GM19238 (cell line): Measurements from ENCODE around the gene THSD7B.

Experiments
- DNase-seq: peaks from one replicate; pipeline ENCODE4 v3.0.0; 2011; ENCODE audit warnings: low spot score; ENCODE audit not compliant: insufficient read length

Gene THSD7B

GRCh38 chr2:136801661-136802060, 36.3 kb downstream of the THSD7B start:
- DNase-seq: no peak

- DNase-seq: no peak
Observed at GRCh38 chr2:136809998-136810397, 44.7 kb downstream of the THSD7B start.

DNA sequence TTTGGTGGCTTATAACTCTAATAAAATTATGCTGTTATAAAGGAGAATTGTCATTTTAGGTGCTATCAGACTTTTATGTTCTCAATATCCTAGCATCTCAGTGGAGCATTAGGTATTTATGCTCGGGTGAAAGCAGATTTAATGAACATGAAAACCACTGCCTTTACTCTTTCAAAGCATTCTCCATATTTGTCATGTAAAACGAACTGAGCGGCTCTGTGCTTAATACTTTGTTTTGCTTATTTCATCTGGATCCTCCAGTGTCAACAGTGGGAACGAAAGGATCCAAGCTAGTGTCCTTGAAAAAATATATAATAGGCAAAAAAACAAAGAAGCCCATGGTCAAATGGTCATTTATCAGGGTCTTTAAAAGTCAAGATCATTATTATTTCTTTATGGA, 53.5 kb downstream of the THSD7B start:
- no peak for DNase-seq

DNA sequence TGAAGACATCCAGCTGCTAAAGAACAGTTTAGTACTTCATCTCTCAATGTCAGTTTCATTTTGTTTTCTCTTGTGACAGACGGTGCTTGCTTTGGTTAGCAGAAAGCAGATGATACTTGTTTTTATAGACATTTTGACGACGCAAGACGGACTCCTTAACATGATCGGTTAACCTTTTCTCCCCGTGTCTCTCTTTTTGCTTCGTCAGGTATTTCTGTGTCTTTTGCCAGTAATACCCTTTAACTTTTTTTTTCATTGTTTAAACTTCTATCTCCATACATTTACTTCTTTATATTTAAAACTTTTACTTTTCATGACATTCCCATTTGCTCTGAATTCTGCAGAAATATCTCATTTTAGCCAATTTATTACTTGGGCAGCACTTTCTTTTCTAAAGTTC, 57.9 kb downstream of the THSD7B start:
- DNase-seq: no peak

GRCh38 chr2:136828162-136828561, 62.8 kb downstream of the THSD7B start:
- DNase-seq: no peak

- no peak for DNase-seq
Observed at GRCh38 chr2:136828774-136829173, 63.4 kb downstream of the THSD7B start.

DNA sequence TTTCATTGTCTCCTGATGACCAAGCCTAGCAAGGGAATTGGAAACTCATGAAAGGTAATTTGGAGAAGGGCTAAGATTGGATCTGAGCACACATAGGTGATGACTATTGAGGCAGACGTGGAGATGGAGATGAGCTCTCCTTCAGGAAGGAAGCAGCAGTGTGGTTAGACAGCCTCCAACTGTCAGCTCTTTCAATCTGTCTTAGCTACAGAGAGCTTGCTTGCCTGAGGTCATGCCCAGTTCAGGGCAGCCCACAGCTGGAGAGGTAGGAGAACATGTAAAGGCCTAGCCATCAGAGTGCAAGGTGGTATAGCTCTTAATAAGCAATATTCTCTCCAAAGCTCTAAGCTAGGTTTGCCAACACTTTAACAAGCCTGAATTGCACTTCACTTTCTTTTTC, 79.2 kb downstream of the THSD7B start:
- no peak for DNase-seq

- no peak for DNase-seq
Observed at GRCh38 chr2:136858656-136859055, 93.3 kb downstream of the THSD7B start.

- no peak for DNase-seq
Observed at GRCh38 chr2:136860443-136860958, 95.2 kb downstream of the THSD7B start.

DNA sequence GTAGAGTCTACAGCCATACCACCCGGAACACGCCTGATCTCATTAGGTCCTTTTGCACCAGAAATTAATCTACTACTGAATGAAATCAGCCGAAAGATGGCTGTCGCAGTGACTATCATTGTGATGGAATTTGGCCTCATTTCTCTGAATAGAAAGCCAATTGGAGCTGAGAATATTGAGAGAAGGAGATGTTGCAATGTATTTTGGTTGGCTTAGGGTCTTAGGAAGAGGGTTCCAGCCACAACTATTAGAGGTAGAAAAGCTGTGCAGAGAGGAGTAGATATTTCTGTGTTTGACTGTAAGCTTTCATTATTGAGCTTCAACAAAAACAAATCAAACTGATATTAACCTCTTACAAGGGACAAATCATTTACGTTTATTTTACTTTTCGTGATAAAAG, 98.1 kb downstream of the THSD7B start:
- no peak for DNase-seq

GRCh38 chr2:136863874-136864273, 98.5 kb downstream of the THSD7B start:
- no peak for DNase-seq

DNA sequence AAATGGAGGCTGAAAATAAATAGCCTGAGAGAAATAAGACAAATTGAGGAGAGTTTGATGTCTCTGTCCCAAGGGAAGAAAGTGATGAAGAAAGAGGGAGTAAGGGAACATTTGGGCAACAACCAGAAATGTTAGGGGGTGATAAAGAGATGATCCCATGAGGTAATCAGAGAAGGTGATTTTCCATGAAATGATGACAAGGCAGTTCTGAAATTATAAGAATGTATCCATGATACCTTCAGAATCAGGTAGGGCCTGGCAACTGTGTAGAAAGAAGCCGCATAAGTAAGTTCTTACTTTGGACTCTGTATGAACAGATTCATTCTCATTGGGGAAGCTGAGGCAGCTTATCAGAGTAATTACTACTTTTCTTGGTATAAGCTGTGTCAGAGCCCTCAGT, 106.1 kb downstream of the THSD7B start:
- DNase-seq: no peak

DNA sequence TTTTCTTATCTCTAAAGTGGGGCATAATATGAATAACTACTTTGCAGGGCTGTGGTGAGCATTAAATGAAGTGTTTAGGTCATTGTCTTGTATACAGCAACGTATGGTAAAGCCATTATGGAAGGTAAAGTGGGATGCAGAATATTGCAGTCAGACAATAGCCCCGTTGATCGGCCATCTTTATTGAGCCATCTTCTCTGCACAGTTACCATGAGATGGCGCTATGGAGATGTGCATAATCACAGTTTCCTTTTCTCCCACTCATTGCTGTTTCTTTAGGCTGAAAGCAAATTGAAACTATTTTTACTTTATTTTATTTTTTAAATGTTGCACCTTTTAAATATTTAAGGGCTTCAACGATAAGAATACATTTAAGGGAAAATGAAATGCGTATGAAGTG, 108.9 kb downstream of the THSD7B start:
- no peak for DNase-seq

DNA sequence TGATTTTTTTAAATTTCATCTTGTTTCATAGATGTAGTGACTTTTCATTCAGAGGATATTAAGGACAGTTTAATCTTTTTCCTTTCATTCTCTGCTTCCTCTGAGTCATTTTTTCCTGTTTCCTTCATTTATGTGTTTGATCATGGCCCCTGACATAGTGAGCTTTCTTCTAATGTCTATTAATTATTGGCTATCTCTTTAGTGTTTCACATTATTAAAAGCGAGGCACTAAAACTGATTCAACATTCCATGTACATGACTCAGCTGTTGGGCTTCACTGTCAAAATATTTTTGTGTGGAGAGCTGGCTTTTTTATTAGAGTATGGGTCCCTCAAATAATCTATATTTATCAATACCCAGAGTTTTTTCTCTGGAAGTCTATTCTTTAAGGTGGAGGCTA, 125.8 kb downstream of the THSD7B start:
- DNase-seq: no peak

DNA sequence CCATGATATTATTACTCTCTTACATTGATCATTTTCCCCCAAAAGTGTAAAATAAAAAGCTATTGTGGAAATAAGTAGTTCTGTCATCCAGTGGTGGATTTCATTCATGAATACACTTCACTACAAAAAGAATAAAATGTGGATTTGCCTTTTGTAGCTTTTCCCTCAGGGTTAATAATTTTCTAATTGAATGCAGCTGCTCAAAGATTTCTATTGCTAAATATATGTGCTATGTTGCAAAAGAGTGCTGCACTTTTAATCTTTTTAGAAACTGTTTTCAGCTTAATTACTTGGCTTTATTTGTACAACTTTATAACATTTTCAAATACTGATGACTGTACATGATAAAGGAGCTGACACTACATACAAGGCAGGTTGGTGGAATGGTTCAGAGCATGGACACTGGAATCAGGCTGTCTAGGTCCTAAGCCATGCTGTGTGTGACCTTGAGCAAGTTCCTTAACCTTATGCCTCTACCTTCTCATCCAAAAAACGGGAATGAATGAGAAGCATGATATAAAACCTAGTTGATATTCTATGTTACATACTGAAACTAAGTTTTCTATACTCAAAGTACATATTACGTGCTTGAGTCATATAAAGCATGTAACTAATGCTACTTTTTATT, 128.8 kb downstream of the THSD7B start:
- no peak for DNase-seq

DNA sequence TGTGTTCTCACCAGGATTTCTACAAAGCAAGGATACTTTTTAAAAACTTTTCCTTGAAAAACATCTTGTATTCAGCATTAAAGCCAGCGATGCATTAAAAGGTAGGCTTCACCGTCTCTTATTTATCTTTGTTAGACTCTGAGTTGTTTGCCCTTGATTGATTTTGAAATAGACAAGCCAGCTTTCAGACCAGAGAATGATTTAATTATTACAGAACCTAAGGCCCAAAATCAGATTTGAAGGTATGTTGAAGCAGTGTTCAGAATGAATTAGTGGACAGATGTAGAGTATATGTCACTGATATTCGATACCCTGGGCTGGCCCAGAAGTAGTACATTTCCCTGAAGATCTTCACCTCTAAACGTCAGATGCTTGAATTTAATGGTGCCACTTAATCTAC, 136.4 kb downstream of the THSD7B start:
- DNase-seq: no peak

- DNase-seq: no peak
Observed at GRCh38 chr2:136905779-136906178, 140.4 kb downstream of the THSD7B start.

- no peak for DNase-seq
Observed at GRCh38 chr2:136909777-136910176, 144.4 kb downstream of the THSD7B start.

DNA sequence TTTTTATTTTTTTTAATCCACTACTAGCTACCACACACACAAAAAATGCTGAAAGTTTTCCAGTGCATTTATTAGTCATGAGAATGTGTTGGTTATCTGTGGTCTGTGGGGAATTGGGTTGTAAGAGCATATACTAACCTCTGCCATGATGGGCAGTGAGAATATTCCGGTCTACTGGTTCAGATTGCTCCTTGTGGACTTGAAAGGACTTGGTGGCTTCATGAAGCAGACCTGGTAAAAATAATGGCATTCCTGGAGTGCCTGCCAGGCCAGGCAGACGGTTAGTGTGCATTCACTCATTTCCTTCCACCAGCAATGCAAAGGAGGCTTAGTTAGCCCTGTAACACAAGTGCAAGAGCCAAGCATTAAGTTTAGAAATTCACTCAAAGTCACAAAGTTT, 150.8 kb downstream of the THSD7B start:
- no peak for DNase-seq

DNA sequence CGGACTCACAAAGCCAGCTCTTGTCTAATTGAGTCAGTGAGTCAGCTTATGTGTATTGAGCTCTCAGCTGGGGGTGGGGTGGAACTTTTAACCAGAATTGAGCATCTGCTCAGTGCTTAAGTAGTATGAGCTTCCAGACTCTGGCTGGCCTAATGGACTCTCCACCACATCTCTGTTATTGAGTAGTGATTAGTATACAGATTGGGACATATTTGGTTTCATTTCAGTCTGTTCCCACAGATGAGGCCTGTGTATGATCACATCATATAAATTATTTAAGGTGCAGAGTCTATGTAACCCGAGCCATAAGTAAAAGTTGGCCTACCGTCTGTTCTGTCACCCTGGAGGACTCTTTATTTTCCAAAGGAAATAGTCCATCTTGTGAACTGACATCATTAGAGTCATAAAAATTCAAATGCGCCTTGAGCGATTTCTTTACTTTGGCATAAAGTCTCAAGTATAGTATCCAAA, 152.1 kb downstream of the THSD7B start:
- no peak for DNase-seq

DNA sequence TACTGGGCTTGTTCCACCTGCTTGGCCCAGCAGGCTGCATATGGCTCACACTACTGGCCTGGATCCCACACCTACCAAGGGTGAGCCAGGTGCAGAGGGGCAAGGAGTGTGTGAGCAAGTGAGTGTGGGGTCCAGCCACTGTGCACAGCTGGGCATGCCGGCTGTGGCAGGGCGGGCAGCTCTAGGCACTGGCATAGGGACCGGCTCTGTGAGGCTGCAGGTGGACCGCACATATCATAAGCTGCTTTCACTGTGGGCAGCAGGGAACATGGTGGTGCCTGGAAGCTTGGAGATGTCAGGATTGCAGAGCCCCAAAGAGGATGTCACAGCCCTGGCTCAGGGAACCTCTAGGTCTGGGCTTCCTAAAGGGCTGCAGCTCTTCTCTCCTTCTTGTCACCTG, 154.3 kb downstream of the THSD7B start:
- no peak for DNase-seq

DNA sequence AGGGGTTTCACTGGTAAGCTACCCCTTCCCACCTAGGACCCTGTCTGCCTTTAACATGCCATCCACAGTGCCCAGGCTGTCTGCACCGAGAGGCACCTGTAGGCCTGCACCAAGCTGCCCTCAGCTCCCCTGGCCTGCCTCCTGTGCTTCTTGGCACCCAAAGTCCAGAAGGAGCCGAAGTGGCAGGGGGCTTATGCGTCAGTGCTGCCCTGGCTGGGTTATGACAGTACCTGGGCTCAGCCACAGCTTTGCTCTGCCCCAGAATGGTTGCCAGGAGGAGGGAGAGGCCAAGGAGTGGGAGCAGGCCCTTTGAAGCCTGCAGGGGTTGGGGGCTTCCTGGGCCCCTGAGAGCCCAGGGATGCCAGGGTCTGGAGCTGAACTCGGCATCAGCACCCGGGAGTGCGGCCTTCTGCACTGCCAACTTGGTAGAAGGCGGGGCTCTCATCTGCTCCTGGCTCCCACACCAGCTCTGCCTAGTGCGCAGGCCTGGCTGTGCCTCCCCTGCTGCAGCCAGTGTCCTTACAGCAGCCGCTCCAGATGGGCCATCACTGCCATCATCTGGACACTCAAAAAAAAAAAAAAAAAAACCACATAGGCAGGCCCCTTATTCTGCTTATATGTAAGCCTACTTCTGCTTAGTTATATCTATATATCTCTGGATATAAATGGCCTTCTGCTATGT, 155.4 kb downstream of the THSD7B start:
- DNase-seq: no peak

DNA sequence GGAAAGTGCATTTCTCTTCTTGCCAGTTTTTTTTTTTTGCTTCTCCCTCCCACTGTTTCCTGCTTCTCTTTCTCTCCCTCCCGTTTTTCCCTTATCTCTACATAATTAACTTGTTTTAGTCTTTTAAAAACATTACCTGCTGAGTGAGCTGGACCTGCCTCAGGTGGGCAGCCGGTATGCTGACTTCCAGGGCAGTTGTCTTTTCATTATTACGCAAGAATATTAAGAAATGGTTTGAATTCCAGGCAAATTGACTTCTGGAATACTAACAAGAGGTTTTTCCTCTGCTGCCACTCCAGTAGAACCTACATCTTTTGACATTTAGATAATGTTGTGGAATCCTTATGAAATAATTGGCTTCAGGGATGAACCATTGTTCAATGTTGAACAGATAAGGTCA, 161.8 kb downstream of the THSD7B start:
- DNase-seq: no peak
